Measurements from ENCODE around the gene TMIGD1.

The TMIGD1 gene

DNA sequence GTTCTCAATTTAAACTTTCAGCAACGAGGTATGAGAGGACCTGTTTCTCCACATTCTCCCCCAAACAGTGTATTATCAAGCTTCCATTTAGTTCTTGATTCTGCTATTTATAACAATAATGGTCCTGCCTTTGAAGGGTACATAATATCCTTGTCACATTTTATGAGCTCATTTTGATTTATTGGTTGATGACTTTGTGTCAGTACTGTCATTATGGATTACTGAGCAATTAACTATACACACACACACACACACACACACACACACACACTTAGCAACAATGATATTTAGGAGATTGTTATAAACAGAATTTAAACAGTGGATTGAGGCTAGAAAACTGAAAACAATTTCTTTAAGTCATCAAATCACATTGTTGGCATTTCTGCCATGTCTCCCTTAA, 7.0 kb downstream of the TMIGD1 start:
- DNase-seq (ENCODE audit: low read depth) = no peak

DNA sequence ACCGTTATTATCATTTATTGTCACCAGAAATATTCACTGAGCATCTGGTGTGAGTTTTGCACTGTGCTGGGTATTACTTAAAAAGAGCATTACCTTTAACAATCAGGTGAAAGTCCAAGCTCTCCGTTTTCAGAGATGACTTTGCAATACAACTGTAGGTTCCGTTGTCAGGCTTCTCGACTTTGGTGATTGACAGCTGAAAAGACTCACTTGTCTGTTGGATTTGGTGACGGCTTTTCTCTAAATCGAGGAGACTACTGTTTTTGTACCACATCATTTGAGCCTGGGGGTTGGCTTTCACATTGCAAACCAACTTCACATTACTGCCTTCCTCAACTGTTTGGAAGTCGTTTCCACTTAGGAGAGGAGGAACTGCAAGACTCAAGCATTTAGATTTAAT, 9.1 kb downstream of the TMIGD1 start:
- no peak for DNase-seq (ENCODE audit: low read depth)

- peak; percentile 17 for DNase-seq (ENCODE audit: low read depth)
These were observed 9.9 kb downstream of the TMIGD1 start for GRCh38 chr17:30323895-30324319.

- DNase-seq (ENCODE audit: low read depth) = peak; percentile 61
These were observed 10.5 kb downstream of the TMIGD1 start for GRCh38 chr17:30323262-30323894.

DNA sequence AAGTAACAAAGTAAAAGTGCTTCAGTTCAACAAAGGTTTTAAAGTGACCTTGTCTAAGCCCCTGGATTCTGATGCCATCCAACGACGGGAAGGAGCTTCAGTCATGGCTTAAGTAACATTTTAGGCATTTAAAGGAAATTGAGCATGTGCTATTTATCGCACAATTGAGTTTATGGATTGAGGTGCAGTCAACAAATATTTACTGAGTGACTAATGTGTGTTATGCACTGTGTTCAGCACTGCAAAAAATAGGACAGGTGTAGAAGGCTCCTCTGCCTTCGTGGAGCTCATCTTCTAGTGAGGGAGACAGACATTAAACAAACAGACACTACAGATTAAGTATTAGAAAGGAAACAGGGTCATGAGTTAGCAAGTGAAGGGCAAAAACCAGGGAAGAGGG, 12.5 kb downstream of the TMIGD1 start:
- no peak for DNase-seq (ENCODE audit: low read depth)

GRCh38 chr17:30318155-30318554, 15.7 kb downstream of the TMIGD1 start:
- no peak for DNase-seq (ENCODE audit: low read depth)

DNA sequence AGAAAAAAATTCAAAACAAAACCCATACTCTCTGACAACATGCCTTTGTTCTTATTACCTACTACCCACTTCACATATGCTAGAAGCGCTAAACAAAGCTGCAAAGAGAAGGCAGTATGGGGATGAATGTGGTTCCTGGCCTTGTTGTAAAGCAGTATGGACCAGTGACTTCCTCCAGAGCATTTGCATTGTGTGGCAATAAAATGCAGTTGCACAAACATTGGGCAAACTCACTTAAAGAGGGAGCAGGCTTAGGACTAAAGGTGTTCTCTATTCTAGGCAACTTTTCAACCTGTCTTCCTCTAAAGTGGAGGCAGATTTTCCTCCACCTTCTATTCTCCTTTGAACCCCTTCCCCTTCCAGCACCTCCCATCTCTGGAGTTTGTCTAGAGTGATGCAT, 17.1 kb downstream of the TMIGD1 start:
- no peak for DNase-seq (ENCODE audit: low read depth)

- DNase-seq (ENCODE audit: low read depth) = no peak
These were observed 18.8 kb downstream of the TMIGD1 start for GRCh38 chr17:30315106-30315505.

DNA sequence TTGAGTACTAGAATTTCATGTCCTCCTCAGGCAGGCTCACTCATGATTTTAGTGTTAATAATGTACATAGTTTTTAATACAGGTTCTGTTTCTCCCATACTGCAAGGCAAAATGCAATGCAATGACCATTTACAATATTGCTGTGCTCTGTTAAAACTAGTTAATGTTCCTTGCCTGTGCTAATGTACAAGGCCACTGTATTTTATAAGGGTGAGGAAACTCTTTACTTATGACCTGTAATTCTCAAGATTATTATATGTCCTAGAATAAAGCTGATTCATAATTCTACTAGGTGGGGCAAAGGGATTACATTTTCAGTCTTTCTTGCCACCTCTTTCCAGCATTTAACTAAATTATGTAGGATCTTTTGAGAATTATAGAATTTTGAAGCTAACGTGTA, 19.4 kb downstream of the TMIGD1 start:
- DNase-seq (ENCODE audit: low read depth) = no peak

DNA sequence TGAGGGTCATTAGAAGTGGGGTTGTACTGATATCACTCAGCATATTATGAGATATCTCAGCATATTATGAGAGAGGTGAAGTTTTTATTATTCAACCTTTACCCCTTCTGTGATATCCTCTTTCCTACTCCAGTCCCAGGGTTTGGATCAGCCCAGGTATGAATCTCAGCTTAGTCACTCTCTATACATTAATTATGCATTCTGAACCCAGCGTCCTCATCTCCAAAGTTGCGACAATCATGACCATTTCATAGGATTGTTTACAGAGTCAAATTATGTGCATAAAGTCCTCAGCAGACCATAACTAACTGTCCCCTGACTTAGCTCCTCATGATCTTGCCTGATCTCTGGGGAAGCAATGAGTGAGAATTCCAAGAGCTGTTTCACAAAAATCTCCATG, 21.6 kb downstream of the TMIGD1 start:
- DNase-seq (ENCODE audit: low read depth) = no peak

DNA sequence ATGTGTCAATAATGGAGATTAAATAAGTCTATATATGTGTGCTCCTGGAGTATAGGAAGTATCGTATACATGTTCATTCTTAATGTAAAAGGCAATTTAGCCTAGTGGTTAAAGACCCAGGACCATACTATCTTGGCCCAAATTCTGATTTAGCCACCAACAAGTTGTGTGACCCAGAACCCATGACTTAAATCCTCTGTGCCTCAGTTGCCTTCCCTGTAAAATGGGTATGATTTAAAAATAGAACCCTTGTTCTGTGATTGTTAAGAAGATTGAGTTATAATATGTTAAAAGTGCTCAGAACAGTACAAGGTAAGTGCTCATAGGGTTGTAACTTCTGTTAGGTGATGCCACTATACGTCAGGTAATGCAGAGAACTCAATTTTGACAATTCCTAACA, 23.3 kb downstream of the TMIGD1 start:
- DNase-seq (ENCODE audit: low read depth) = no peak

GRCh38 chr17:30309591-30309990, 24.3 kb downstream of the TMIGD1 start:
- no peak for DNase-seq (ENCODE audit: low read depth)

DNA sequence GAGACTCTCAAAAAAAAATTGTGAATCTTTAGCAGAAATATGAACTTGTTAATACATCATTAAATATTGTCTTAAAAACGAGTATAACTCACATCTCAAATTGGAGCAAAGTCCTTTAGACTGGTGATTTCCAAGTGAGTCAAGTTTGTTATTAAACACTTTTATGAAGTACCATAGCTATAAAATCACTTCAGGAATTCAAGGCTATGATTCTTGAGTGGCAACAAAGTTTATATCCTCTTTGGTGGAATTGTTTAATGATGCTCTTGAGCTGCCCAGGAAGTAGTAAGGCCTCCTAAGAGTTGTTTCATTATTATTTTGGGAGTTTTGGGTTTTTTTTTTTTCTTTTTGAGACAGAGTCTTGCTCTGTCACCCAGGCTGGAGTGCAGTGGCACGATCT, 25.5 kb downstream of the TMIGD1 start:
- no peak for DNase-seq (ENCODE audit: low read depth)

DNA sequence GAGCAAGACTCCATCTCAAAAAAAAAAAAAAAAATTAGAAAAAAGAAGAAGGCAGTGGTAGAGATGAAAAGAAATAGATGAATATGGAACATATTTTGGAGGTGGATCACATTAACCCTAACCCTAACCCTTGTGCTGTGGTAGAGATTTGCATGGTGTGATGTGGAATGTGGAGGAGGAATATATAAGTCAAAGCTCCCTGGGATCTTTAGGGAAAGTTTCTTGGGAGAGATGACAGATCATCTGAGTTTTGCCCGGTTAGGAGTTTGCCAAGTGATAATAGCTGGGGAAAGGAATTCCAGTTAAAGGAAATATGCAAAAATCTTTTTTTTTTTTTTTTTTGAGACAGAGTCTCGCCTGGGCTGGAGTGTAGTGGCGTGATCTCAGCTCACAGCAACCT, 29.1 kb downstream of the TMIGD1 start:
- no peak for DNase-seq (ENCODE audit: low read depth)

- DNase-seq (ENCODE audit: low read depth) = no peak
These were observed 31.6 kb downstream of the TMIGD1 start for GRCh38 chr17:30302241-30302640.

DNA sequence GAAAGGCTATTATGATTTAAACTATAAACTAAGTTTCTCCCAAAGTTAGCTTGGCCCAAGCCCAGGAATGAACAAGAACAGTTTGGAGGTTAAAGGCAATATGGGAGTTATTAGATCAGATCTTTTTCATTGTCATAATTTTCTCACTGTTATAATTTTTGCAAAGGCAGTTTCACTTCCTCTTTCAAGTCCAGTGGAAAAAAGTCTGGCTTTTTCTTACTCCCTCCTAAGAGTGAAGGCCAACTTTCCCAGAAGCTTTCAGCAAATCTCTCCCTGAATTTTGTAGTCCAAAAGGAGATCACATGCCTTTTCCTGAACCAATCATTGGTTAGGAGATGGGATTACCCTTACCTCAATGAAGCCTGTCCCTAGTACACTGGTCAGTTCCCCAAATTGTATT, 33.0 kb downstream of the TMIGD1 start:
- no peak for DNase-seq (ENCODE audit: low read depth)

DNA sequence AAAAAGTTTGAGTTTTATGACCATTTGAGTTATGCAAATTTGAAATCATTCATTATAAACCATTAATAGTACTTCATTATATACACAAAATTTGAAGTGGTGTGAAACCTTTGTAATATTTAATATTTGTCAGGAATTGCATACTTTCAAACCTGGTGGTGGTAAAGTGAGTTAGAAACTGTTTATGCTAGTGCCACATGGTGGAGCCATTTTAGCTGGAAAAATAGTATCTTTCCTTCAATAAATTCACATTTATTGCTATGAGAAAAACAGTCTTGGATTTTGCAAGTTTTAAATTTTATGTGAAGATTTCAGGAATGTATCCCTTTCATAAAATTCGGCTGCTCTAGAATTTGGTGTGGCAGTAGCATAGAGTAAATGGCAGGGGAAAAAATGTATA, 34.9 kb downstream of the TMIGD1 start:
- DNase-seq (ENCODE audit: low read depth) = no peak

GRCh38 chr17:30297715-30298114, 36.1 kb downstream of the TMIGD1 start:
- no peak for DNase-seq (ENCODE audit: low read depth)

DNA sequence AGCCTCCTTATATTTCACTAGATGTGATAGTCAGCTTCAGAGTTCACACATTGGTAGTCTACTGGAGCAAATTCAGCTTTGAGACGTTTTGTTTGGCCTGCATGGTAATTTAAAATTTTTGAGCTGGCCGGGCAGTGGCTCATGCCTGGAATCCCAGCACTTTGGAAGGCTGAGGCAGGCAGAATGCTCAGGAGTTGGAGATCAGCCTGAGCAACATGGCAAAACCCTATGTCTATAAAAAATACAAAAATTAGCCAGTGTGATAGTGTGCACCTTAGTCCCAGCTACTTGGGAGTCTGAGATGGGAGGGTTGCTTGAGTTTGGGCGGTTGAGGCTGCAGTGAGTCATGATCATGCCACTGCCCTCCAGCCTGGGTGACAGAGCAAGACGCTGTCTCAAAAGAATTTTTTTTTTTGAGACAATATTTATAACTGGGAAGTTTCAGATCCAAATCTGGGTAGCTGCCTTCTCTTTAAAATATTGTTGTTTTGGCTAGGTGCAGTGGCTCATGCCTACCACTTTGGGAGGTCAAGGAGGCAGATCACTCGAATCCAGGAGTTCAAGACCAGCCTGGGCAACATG, 37.3 kb downstream of the TMIGD1 start:
- no peak for DNase-seq (ENCODE audit: low read depth)

DNA sequence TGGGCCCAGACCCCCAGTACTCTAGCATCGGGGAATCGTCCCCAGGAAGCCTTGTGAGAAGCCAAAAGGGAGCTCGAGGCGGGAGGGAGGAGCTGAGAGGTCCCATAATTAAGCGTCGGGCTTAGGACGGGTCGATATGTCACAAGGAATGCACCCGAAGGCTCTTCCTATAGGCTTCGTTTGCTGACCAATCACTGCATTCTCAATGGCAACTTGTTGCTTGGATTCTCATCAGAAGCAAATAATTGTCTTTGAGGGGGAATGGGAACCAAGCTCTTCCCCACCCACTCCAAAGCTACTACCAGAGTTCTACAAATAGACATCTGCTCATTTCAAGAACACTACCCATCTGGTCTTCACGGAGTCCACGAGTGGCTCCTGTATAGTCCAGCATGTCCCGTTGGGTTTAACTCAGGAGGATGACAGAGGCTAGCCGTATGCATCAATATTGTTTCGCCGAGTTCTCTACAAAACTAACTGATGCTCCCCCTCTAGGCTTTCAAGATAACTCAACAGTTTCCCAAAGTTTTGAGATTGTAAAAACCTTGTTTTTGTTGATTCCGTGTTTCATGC, 41.5 kb downstream of the TMIGD1 start:
- no peak for DNase-seq (ENCODE audit: low read depth)

DNA sequence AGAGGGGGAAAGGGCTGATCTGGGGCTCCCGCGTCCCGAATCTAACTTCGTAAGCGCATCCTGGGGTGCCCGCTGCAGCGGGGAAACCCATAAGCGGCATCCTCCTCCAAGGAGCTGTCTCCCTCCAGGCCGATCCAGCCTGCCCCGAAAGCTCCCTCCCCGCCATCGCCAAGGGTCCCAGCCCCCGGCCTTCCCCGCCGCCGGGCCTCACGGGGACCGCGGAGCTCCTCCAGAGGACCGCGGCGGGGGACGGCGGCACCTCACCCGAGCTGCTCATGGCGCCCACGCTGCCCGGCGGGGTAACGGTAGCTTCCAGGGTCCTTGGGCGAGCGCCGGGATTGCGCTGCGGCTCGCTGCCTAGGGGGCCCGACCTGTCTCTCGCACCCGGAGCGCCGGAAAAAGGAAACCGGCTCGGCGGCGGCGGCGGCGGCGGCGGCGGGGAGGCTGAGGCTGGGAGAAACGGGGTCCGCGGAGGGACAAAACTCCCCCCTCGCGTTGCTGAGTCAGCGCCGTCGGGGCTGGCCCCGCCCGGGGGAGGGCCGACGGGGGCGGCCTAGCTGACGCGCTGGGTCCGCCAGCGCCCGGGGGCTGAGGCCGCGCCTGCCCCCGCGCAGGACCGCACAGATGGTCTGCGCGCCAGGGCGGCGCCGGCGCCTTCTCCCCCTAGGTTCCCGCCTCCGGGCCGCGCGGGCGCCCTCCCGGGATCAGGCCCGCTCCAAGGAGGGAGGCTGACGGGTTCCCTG, 42.1 kb downstream of the TMIGD1 start, which contains the start of gene BLMH:
Gene BLMH (minus strand): TSS at position 402 of the 743 bp plus-strand sequence. CDS start 125 bp downstream, at position 277.
- DNase-seq (ENCODE audit: low read depth) = peak; percentile 69

GRCh38 chr17:30290696-30291542, 42.9 kb downstream of the TMIGD1 start:
- DNase-seq (ENCODE audit: low read depth) = no peak

All from T follicular helper cell (primary cell).